ENCODE data around the gene GLRX5.

- TF ChIP-seq CTCF (conservative IDR thresholded peaks at IDR 0.05): no peak
- no peak for TF ChIP-seq ZFX (IDR thresholded peaks at IDR 0.05)
Measured at GRCh38 chr14:95509495-95509894, 25.4 kb upstream of the GLRX5 start.

All from C4-2B (cell line).